ENCODE results near the gene ZNF213. TPM values are rescaled to one million over a fixed set of nuclear protein-coding genes. Genes with fewer than 3 reads are reported as not detected.

ZNF213 gene
- total RNA-seq, 1 donor from 2014 or later: 10.2 TPM

- TF ChIP-seq CTCF (IDR thresholded peaks at IDR 0.05): no peak
- Histone ChIP-seq H3K4me1 (no peaks in the 10 kb centered on the region), H3K9me3 (no peaks in the 10 kb centered on the region), H3K27me3 (ENCODE audit: low read depth) (no peaks in the 10 kb centered on the region), H3K4me3 (no peak overlapping the region), H3K36me3 (peaks cover 41% of the 10 kb centered on the region), H3K27ac (no peak overlapping the region)
- DNase-seq (peak; percentile 42), ATAC-seq (no peak)
- intact Hi-C loops (cut with DNase I): no loop called here
These were observed 7.9 kb downstream of the ZNF213 start for GRCh38 chr16:3142770-3143169.

- Histone ChIP-seq H3K27me3 (ENCODE audit: low read depth) (no peaks in the 10 kb centered on the region), H3K27ac (no peak overlapping the region), H3K36me3 (peaks cover 41% of the 10 kb centered on the region), H3K9me3 (no peaks in the 10 kb centered on the region), H3K4me3 (no peak overlapping the region), H3K4me1 (no peaks in the 10 kb centered on the region)
- DNase-seq: peak; percentile 34
- no peak for ATAC-seq
- TF ChIP-seq CTCF (IDR thresholded peaks at IDR 0.05): no peak
- intact Hi-C loops (cut with DNase I): no loop called here
These were observed 8.4 kb downstream of the ZNF213 start for GRCh38 chr16:3143189-3143588.

GRCh38 chr16:3143598-3144320 lies 8.9 kb downstream of the ZNF213 start:
- ATAC-seq (no peak), DNase-seq (peak; percentile 12)
- TF ChIP-seq CTCF (IDR thresholded peaks at IDR 0.05): no peak
- Histone ChIP-seq H3K27ac (no peak overlapping the region), H3K4me1 (no peaks in the 10 kb centered on the region), H3K27me3 (ENCODE audit: low read depth) (no peaks in the 10 kb centered on the region), H3K9me3 (no peaks in the 10 kb centered on the region), H3K36me3 (peaks cover 36% of the 10 kb centered on the region), H3K4me3 (no peak overlapping the region)
- intact Hi-C loops (cut with DNase I): no loop called here

GRCh38 chr16:3144321-3144983 lies 9.6 kb downstream of the ZNF213 start:
- DNase-seq (peak; percentile 38), ATAC-seq (no peak)
- intact Hi-C loops (cut with DNase I): no loop called here
- Histone ChIP-seq H3K36me3 (peaks cover 29% of the 10 kb centered on the region), H3K9me3 (no peaks in the 10 kb centered on the region), H3K27ac (no peak overlapping the region), H3K4me1 (peaks cover 6% of the 10 kb centered on the region), H3K27me3 (ENCODE audit: low read depth) (no peaks in the 10 kb centered on the region), H3K4me3 (no peak overlapping the region)
- no peak for TF ChIP-seq CTCF (IDR thresholded peaks at IDR 0.05)

GRCh38 chr16:3145151-3145550 lies 10.3 kb downstream of the ZNF213 start:
- DNase-seq: no peak
- intact Hi-C loops (cut with DNase I): no loop called here
- Histone ChIP-seq H3K36me3 (peaks cover 23% of the 10 kb centered on the region), H3K4me1 (peaks cover 10% of the 10 kb centered on the region), H3K27ac (no peak overlapping the region), H3K9me3 (no peaks in the 10 kb centered on the region), H3K4me3 (no peak overlapping the region), H3K27me3 (ENCODE audit: low read depth) (no peaks in the 10 kb centered on the region)
- no peak for ATAC-seq
- no peak for TF ChIP-seq CTCF (IDR thresholded peaks at IDR 0.05)
